Activated gamma-delta T cell treated with anti-CD3 and anti-CD28 coated beads, Interleukin-2, amount 50 U/mL, for 16 hours (primary cell): ENCODE results near the gene RAPGEF1.

Experiments
- DNase-seq: peaks from one replicate; pipeline ENCODE4 v3.0.0-alpha.2; 2020; ENCODE audit warnings: low read depth

Gene RAPGEF1

DNA sequence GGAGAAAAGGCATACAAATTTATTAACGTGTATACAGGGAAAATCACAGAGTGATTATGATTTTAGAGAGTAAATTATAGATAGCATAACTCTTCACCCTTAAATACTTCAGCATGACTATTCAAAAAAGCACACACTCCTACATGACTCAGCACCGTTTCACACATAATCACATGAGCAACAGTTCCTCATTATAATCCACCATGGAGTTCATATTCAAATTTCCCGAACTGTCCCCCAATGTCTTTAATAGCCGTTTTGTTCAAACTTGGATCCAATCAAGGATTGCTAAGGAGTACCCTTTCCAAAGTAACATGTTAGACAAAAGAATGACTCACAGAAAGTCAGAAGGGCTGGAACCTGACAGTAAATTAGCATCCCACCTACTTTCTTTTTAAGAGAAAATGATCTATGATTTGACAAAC lies 32.1 kb downstream of the RAPGEF1 start:
- DNase-seq, result no peak

DNA sequence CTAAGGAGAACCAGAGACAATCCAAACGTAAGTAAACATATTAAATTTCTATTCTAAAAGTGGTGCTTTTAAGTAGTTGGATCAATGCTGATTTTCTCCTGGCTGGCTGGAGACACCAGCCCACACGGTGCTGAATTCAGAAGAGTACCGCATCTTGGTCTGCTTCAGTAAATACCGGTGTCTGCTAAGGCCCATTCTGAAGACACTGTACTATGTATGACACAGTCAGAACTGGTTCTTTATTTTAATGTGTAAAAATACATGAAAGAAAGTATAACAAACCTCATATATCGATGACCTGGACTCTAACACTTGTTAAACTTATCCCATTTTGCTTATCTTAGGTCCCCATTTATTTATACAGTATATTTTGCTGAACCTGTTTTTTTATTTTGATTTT lies 32.8 kb downstream of the RAPGEF1 start:
- no peak for DNase-seq

DNA sequence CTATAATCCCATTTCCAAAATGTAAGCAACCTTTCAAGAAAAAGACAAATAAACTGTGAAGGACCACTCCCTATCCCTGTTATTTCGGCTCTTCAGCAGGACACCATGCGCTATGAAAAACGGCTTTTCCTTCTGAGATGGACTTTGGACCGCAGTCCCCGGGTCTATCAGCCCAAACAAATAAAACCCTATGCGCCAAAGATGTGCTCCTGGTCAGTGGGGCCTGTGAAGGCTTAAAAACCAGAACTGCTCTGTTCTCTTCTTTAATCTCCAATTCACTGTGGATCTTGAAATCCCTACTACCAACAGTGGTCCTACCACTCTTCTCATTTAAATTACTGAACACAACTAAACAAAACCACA lies 33.3 kb downstream of the RAPGEF1 start:
- no peak for DNase-seq

DNA sequence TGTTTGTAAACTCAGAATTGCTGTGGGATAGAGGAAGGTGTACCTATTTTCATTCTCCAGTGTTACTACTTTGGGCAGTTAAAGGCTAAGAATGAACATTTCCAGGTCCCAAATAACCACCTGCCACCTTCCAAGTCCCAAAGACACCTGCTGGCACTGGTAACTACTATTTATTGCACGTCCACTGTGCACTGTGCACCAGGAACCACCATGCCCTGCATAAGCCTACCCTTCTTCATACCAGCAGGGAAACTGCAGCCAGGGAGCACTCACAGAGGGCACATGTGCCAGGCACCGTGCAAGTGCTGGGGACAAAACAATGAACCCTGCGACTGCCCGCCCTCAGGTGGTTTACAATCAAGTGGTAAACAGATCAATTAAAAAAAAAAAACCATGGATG lies 34.9 kb downstream of the RAPGEF1 start:
- DNase-seq, result no peak

DNA sequence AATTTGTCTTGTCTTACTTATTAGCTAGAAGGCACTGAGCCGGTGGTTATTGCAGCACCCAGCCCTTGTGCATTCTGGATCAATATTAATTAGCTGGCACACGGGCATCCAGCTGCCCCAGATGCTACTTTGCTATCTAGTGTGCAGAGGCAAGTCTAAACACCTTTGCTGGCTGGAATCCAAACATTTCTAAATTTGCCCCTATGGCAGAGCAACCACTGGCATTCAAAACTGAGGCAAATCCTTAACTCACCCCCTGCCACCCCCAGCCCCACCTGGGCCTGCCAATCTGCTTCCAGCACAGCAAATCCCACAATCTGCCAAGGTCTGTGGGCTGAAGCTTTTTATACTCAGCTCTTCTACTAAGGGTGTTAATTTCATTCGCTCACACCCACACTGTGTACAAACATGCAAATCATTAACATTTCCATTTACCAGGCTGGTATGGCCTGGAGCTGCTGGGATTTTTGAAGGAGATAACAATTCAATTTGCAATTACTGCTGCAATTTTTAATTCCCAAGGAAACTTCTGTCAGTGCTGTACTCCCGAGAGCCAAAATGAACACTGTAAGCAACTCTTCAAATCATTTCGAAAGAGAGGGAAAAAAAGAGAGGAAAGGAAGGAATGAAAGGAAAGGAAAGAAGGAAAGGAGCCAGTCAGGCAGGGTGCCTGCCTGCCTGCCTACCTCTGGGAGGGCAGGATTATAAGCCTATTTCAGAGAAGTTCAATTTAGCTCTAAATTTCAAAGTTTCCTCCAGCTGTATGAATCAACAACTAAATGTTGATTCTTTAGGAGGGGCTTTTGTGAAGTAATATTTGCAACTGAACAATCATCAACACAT lies 35.5 kb downstream of the RAPGEF1 start:
- DNase-seq, result no peak

DNA sequence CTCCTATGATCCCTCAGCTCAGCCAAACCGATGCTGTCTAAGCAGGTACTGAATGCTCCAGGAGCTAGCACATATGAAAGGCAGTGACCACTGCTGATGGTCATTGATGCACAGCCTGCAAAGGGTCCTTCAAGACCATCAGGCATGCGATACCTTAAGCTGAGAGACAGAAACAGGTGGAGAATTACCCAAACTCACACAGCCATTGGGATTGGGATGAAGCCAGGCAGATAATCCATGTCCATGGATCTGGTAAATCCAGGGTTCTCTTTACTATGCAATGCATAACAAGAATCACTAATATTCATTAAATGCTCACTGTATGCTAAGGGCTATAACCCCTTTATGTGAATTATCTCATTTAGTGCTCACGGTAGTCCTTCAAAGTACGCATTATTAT lies 36.2 kb downstream of the RAPGEF1 start:
- DNase-seq, result no peak

DNA sequence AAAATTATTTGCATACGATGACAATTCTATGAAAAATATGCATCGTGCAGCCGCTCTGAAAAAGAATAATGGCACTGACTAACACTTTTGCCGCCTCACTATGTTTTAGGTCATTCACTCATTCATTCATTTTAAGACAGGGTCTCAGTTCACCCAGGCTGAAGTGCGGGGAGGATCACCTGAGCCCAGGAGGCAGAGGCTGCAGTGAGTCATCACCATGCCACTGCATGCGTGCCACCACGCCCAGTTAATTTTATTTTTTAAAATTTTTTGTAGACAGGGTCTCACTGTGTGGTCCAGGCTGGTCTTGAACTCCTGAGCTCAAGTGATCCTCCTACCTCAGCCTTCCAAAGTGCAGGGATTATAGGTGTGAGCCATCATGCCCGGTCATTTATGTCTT lies 37.0 kb downstream of the RAPGEF1 start:
- DNase-seq, result no peak

DNA sequence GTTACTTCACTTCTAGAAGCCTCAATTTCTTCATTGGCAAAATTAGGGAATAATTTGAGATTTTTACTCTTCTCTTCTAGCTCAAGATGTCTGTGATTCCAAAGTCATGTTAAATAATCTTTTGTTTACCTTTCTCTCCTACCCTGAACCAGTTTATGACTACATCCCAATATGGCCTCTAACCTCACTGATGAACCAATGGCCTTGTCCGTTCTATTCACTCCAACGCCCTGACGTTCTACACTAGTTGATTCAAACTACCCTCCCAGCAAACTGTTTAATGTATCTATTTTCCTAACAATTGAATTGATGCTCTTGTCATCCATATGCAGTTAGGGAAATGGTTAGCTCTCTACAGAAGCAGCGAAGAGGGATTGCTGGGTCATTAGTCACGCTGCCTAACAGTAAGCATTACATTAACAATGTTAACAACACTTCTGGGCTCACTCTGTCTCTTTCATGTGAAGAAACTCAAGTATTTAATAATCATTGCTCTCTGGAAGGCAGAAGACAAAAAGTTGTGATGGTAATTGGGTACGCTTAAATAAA lies 38.0 kb downstream of the RAPGEF1 start:
- DNase-seq, result no peak

DNA sequence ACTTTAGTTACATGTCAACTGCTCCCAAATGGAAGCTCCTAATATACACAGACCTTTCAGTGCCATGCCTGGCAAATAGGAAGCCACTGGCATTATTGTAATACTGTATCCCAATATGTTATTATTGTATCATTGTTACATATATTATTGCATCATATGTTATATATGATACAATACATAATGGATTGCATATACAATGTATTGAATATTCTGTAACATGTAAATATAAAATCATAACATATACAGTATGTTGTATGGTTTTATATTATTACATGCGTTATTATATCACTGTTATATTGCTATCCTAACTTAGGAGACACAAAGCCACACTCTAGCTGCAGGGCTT lies 38.5 kb downstream of the RAPGEF1 start:
- DNase-seq, result no peak

DNA sequence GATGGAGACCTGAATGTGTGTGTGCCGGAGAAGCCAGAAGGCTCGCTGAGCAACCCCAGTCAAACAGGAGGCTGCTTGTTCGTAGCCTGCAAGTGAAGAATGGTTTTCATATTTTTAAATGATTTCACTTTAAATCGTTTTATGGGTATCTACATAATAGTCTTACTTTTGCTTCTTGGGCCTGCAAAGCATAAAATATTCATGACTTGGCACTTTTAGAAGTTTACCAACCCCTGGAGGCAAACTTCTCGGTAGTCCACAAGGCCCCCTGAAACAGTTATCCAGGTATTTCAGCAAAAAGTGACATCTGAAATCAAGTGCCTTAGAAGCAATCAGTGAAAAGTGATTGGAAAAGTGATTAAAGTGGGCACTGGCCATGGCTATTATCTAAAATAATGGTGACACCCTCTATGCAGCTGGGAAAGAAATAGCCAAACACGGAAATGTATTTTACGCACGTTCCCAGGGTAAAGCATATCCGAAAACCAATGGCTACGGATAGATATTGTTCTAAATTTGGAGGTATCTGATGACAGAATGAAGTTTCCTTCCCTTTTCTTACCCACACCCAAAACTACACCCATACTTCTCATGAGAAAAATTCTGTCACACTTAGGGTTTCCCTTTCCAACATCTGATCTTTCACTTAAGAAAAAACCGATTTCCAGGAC lies 39.0 kb downstream of the RAPGEF1 start:
- DNase-seq, result no peak

DNA sequence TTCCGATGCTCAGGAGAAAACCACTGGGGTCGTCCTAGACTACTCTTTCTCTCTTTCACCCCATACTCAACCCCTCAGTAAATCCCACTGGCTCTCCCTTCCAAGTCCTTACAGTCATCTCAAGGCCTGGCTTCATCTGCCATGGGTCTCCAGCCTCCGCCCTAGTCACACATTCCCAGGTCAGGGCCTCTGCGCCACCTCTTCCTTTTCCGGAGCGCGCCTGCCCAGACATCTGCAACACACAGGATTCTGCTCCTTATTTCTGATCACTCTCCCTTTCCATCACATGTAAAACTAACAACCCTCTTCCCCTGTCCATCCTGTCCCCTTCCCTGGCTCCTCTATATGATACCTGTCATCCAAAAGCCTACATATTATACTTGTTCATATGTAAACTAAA lies 39.8 kb downstream of the RAPGEF1 start:
- DNase-seq, result no peak

DNA sequence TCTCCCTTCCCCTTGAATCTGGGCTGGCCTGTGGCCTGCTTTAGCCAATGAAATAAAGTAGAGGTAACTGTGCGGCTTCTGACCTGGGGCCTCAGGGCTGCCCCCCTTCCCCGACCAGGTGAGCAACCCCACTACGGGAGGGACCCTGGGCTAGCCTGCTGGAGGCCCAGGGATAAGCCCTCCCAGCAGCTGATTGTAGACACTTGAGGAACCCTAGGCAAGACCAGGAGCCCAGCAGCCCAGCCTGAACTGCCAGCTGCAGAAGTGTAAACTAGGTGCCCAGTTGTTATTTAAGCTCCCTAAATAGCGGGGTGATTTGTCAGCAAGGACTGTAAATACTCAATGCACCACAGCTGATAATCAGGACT lies 41.3 kb downstream of the RAPGEF1 start:
- DNase-seq, result no peak

DNA sequence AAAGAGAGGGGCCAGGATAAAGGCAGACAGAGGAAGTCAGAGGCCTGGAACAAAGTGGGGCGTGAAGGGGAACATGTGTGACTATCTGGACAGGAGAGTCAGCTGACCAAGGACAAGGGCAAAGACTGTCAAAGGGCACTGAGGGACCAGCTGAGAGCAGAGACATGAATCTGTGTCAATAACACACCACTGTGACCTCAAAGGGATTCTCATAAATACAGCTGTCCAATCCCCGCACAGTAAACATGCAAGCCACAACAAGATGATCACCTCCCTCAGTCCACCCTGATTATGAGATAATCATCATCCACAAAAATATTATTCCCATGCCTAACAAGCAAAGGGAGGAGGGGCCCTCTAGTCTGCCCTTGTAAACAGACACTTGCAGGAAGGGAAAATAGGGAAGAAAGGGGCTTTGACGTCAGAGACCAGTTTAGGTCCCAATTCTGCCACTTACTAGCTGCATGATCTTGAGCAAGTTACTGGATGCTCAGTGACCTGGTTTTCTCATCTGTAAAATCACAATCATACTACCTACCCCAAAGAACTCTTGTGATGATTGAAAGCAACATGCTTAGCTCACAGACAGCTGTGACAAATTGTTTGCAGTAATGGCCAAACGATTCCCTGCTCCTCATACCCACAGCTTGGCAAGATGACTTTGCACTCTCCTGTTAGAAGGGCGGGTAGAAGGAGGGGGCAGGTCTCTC lies 41.8 kb downstream of the RAPGEF1 start:
- no peak for DNase-seq

DNA sequence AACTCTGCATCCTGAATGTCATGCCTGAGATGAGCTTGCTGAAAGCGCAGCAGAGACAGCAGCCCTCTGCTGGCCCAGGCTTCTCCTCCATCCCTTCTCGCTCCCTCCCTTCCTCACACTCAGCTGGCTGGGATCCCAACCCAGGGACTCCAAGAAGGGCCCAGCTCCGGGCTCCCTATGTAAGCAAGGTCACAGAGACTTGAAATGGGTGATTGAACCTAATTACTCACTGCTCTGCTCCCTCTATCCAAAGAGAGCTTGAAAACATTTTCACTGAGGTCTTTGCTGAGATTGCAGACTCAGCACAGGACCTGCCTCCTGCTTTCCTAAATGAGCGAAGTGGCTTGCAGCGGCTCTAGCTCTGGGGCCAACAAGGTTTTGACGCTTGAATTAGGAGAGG lies 42.8 kb downstream of the RAPGEF1 start:
- no peak for DNase-seq

DNA sequence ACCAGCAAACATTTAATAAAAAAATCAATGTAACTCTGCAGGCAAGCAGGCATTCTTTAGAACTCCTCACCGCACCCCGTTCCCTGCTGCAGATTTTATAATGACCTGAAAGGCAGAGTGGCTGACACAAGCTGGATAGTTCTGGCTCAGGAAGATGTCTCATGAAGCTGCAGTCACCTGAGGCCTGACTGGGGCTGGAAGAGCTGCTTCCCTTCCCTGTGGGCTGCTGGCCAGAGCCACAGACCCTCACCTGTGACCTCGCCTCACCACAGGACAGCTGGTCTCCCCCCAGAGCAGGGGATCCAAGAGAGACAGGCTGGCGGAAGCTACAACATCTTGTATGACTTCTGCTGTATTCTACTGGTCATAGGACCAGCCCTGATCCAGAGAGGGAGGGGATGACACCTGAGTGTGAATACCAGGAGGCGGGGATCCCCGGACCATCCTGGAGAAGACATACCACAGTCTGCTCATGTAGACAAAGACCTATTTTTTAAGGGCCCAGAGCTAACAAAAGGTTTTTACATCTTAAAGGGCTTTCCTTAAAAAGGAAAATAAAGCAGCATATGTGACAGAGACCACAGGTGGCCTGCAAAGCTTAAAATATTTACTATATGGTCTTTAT lies 43.9 kb downstream of the RAPGEF1 start:
- DNase-seq, result no peak

DNA sequence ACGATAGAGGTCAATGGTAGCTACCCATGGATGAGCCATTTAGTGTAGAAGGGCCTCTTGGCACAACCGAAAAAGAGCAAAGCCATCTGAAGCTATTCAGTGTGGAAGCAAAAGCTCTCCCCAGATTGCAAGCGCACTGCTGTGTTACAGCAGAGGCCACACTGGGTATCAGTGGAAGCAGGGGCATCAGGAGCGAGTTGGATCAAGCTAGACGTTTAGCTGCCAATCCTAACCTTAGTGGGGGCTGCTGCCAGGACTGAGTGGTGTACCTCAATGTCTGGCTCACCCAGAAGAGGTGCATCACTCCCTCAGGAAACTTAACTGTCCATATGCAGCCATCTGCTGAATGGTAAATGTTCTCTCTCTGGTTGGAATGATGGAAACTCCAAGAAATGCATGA lies 44.5 kb downstream of the RAPGEF1 start:
- DNase-seq, result no peak

DNA sequence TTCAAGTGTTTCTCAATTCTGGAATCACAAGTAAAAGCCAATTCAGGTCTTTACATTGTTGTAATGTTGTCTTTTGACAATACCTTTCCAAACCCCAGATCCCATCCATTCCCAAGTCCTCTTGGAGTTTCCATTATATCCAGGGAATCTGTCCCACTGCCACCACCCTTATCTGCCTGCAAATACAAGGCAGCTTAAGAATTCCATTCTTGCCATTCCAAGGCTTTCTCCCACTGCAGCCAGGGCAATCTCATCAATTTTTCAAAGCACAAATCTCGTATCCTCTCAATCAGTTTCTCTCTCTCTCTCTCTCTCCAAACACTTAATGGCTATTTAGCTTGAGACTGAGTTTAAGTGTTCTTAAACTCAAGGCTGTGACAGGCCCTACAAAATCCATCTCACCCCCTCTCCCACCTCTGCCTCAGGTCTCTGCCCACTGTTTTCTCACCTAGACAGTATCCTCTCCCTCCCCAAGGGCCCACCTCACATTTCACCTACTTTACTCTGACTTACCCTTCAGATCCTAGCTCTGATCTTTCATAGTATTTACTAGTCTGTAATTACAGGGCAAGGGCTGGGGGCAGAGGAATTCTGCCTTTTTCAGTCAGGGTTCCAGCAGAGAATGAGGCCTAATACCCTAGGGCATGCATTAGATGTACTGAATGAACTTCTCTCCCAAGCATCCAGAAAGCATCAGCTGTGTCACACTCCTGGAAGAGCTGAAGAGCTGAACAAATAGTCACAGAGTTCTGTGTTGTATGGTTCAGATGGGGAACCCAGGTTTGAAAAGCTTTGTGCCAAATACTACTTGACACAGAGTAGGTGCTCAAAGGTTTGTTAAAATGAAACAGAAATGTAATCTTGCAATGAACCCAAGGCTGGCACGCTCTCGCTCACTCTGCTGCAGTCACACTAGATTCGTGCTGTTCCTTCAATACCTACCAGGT lies 46.0 kb downstream of the RAPGEF1 start:
- DNase-seq, result no peak

DNA sequence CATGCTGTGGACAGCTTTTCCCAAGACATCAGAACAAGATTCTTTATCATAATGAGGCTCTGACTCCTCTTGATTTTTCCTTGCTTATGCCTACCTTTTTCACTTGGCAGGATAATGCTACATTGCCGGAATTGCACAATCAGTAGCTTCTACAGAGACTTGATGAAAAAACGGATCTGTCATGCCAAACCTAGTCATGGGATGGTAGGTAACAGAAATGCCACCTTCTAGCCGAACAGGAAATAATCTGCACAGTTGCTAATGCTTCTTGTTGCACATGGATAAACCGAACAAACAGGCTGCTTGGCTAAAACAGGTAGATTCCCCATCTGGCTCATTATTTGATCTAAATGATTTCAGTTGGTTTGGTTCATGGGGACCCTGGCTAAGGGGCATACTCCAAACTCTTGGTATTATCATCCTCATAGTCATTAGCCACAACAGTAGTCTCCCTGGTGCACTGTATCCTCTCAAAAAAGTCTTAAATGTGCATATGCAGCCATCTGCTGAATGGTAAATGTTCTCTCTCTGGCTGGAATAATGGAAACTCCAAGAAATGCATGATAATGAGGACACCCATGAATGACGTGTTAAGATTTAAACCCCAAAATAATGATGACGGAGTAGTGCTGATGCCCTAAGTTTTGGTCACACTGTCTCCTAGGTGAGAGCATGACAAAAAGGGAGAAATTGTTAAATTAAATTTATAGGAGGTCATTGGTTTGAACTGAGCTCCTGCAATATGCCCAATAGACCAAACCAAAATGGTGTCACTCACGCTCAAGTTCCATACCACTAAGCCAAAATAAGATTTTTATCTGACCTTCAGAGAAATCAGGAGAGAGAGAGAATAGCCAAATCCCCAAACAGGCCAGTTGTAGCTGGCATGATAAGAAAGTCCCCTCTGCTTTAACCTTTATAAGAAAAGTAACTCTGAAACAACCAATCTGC lies 47.0 kb downstream of the RAPGEF1 start:
- DNase-seq, result no peak

DNA sequence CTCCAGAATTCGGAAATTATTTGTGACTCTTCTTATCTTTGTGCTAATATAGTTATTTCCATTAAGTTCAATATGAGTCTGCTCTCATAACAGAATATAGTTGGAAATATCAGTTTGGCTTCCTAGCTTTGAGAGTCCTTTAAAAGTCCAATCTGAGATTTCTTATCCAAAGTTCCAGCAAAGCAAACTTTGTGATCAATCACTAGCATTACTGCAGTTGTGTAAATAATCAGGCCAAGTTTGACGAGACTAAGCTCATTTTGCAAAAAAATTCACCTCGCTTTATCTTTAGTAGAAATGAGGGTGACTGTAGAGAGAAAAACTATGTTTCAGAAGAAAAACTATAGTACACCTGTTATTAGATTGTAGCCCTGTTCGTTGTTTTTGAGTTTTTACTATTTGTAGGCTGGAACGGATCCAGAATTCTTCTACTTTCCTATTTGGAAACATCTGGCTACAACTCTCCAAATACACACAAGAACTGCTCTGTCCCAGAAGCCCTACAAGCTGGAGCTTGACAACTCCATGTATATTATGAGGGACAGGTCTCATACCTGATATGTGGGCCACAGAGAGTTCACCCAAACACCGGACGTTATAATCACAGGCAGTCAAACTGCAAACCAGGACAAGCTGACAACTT lies 47.8 kb downstream of the RAPGEF1 start:
- DNase-seq, result no peak
